ENCODE data around the gene NEAT1.

Gene NEAT1

DNA sequence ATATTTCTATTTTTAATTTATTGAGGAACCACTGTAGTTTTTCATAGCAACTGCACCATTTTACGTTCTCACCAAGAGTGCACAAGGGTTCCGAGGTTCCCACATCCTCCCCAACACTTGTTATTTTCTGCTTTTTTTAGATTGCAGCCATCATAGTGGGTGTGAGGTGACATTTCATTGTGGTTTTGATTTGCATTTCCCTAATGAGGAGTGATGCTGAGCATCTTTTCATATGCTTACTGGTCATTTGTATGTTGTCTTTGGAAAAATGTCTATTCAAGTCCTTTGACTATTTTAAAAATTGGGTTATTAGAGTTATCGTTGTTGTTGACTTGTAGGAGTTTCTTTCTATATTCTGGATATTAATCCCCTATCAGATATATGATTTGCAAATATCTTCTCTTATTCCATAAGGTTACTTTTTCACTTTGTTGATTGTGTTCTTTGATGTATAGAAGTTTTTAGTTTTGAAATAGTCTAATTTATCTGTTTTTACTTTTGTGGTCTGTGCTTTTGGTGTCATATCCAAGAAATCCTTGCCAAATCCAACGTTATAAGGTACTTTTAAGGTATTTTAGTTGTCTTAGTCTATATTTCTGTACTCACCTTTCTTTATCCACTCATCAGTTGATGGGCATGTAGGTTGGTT lies 9.0 kb downstream of the NEAT1 start:
- Histone ChIP-seq H3K4me3 (ENCODE audit: low read depth, low read length) (peak overlapping the region; percentile 94), H3K27ac (ENCODE audit: low read depth, low read length) (peak overlapping the region; percentile 99), H3K27me3 (ENCODE audit: insufficient read depth, low read length) (no peaks in the 10 kb centered on the region), H3K79me2 (ENCODE audit: control insufficient read depth, insufficient read depth, low read length, unreplicated experiment) (peaks cover 81% of the 10 kb centered on the region), H3K4me1 (ENCODE audit: control insufficient read depth, insufficient read depth, low read length, unreplicated experiment) (peaks cover 33% of the 10 kb centered on the region), H2AFZ (ENCODE audit: low read length, unreplicated experiment) (no peak overlapping the region), H3K36me3 (ENCODE audit: insufficient read depth, low read length) (peaks cover 33% of the 10 kb centered on the region)

- Histone ChIP-seq H3K27me3 (ENCODE audit: insufficient read depth, low read length) (no peaks in the 10 kb centered on the region), H3K4me3 (ENCODE audit: low read depth, low read length) (peak overlapping the region; percentile 94), H3K27ac (ENCODE audit: low read depth, low read length) (peak overlapping the region; percentile 99), H3K36me3 (ENCODE audit: insufficient read depth, low read length) (peaks cover 32% of the 10 kb centered on the region), H2AFZ (ENCODE audit: low read length, unreplicated experiment) (no peak overlapping the region), H3K4me1 (ENCODE audit: control insufficient read depth, insufficient read depth, low read length, unreplicated experiment) (peaks cover 34% of the 10 kb centered on the region), H3K79me2 (ENCODE audit: control insufficient read depth, insufficient read depth, low read length, unreplicated experiment) (peaks cover 79% of the 10 kb centered on the region)
Observed at GRCh38 chr11:65432100-65432650, 9.6 kb downstream of the NEAT1 start.

DNA sequence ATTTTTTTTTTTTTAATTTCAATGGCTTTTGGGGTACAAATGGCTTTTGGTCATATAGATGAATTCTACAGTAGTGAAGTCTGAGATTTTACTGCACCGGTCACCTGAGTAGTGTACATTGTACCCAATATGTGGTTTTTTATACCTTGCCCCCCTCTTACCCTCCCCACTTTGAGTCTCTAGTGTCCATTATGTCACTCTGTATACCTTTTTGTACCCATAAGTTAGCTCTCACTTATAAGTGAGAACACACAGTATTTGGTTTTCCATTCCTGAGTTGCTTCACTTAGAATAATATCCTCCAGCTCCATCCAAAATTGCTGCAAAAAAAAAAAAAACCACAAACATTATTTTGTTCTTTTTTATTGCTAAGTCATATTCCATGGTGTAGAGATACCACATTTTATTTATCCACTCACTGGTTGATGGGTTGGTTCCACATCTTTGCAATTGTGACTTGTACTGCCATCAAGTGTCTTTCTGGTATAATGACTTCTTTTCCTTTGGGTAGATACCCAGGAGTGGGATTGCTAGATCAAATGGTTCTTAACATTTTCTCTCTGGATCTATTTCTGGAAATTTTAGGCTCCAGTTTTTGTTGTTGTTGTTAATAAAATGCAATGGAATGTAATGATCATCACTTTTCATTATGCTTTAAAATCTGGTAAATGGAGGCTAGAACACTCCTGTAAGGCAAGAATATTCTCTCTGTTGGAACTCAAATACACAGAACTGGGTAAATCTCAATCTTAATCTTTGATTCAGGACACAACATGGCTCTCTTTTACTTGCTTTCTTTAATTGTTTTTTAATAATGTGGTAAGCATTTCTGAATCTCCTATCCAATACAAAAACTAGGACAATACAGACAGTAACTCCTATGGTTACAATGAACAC lies 10.3 kb downstream of the NEAT1 start:
- Histone ChIP-seq H3K79me2 (ENCODE audit: control insufficient read depth, insufficient read depth, low read length, unreplicated experiment) (peaks cover 80% of the 10 kb centered on the region), H3K36me3 (ENCODE audit: insufficient read depth, low read length) (peaks cover 40% of the 10 kb centered on the region), H3K4me1 (ENCODE audit: control insufficient read depth, insufficient read depth, low read length, unreplicated experiment) (peaks cover 34% of the 10 kb centered on the region)

GRCh38 chr11:65433657-65434056 lies 11.1 kb downstream of the NEAT1 start:
- Histone ChIP-seq H3K4me3 (ENCODE audit: low read depth, low read length) (peak overlapping the region; percentile 44), H3K36me3 (ENCODE audit: insufficient read depth, low read length) (peaks cover 43% of the 10 kb centered on the region), H3K79me2 (ENCODE audit: control insufficient read depth, insufficient read depth, low read length, unreplicated experiment) (peaks cover 84% of the 10 kb centered on the region), H3K27ac (ENCODE audit: low read depth, low read length) (peak overlapping the region; percentile 99), H3K27me3 (ENCODE audit: insufficient read depth, low read length) (no peaks in the 10 kb centered on the region), H3K4me1 (ENCODE audit: control insufficient read depth, insufficient read depth, low read length, unreplicated experiment) (peaks cover 34% of the 10 kb centered on the region), H2AFZ (ENCODE audit: low read length, unreplicated experiment) (no peak overlapping the region)

More for the DNA sequence above, 10.3 kb downstream of the NEAT1 start:
- Histone ChIP-seq H2AFZ (ENCODE audit: low read length, unreplicated experiment) (no peak overlapping the region), H3K4me3 (ENCODE audit: low read depth, low read length) (peak overlapping the region; percentile 94), H3K27ac (ENCODE audit: low read depth, low read length) (peak overlapping the region; percentile 99), H3K27me3 (ENCODE audit: insufficient read depth, low read length) (no peaks in the 10 kb centered on the region)

DNA sequence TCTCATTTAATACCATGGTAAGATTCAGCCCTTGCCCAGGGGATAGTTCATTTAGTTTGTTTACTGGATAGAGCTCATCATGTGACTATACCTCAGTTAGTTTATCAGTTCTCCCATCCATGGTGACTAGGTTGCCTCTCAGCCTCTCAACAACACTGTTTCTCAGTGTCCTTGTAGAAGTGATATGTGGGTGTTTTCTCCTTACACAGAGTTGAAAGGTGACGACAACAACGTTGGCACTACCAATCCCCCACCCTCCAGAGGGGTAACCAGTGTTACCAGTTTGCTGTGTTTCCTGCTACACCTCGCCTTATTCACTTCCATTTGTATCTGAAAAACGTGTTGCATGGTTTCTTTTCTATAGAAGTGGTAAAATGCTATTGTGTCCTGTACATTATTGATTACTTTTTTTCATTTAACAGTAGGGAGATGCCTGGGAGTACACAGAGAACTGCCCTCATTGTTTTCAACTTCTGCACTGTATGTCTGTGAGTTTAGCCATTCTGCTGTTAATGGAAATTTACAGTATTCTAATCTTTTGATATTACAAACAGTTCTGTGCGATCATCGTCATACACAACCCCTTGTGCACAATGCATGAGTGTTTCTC lies 11.6 kb downstream of the NEAT1 start:
- H3K4me3 ChIP-seq (ENCODE audit: low read depth, low read length) = peak overlapping the region; percentile 44
- H3K79me2 ChIP-seq (ENCODE audit: control insufficient read depth, insufficient read depth, low read length, unreplicated experiment) = peaks cover 84% of the 10 kb centered on the region
- peak overlapping the region; percentile 60 for H3K27ac ChIP-seq (ENCODE audit: low read depth, low read length)
- H3K27me3 ChIP-seq (ENCODE audit: insufficient read depth, low read length) = no peaks in the 10 kb centered on the region
- no peak overlapping the region for H2AFZ ChIP-seq (ENCODE audit: low read length, unreplicated experiment)
- H3K36me3 ChIP-seq (ENCODE audit: insufficient read depth, low read length) = peaks cover 48% of the 10 kb centered on the region
- peaks cover 38% of the 10 kb centered on the region for H3K4me1 ChIP-seq (ENCODE audit: control insufficient read depth, insufficient read depth, low read length, unreplicated experiment)

GRCh38 chr11:65434667-65435410 lies 12.2 kb downstream of the NEAT1 start:
- H2AFZ ChIP-seq (ENCODE audit: low read length, unreplicated experiment) = no peak overlapping the region
- H3K36me3 ChIP-seq (ENCODE audit: insufficient read depth, low read length) = peaks cover 48% of the 10 kb centered on the region
- peaks cover 80% of the 10 kb centered on the region for H3K79me2 ChIP-seq (ENCODE audit: control insufficient read depth, insufficient read depth, low read length, unreplicated experiment)
- H3K4me1 ChIP-seq (ENCODE audit: control insufficient read depth, insufficient read depth, low read length, unreplicated experiment) = peaks cover 39% of the 10 kb centered on the region
- peak overlapping the region; percentile 44 for H3K4me3 ChIP-seq (ENCODE audit: low read depth, low read length)
- no peaks in the 10 kb centered on the region for H3K27me3 ChIP-seq (ENCODE audit: insufficient read depth, low read length)
- H3K27ac ChIP-seq (ENCODE audit: low read depth, low read length) = peak overlapping the region; percentile 60

DNA sequence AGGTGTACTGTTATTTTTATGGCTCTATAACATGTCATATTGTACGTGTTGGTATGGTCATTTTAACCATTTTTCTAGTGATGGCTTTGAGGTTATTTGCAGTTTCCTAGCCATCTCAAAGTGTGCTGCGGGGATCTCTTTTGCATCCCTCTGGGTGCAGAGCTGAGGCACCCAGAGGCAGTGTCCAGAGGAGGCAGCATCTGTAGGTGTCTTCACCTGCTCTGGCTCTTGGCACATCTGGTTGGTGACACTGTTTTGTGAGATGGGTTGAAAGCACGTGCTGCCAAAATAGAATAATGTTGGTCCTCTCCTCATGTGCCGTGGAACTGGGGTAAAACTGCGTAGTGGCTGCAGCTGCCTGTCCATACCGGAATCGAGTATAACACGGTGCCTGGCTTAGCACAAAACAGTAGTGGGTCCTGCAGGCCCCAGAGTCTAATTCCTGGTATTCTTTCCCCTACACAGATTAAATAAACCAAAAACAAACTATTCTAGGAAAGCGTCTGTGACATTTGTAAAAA lies 12.9 kb downstream of the NEAT1 start:
- no peak overlapping the region for H2AFZ ChIP-seq (ENCODE audit: low read length, unreplicated experiment)
- H3K27ac ChIP-seq (ENCODE audit: low read depth, low read length) = peak overlapping the region; percentile 60
- peaks cover 48% of the 10 kb centered on the region for H3K36me3 ChIP-seq (ENCODE audit: insufficient read depth, low read length)
- peaks cover 79% of the 10 kb centered on the region for H3K79me2 ChIP-seq (ENCODE audit: control insufficient read depth, insufficient read depth, low read length, unreplicated experiment)
- H3K27me3 ChIP-seq (ENCODE audit: insufficient read depth, low read length) = no peaks in the 10 kb centered on the region
- H3K4me3 ChIP-seq (ENCODE audit: low read depth, low read length) = peak overlapping the region; percentile 44
- H3K4me1 ChIP-seq (ENCODE audit: control insufficient read depth, insufficient read depth, low read length, unreplicated experiment) = peaks cover 37% of the 10 kb centered on the region

GRCh38 chr11:65435981-65436411 lies 13.4 kb downstream of the NEAT1 start:
- Histone ChIP-seq H3K4me1 (ENCODE audit: control insufficient read depth, insufficient read depth, low read length, unreplicated experiment) (peaks cover 35% of the 10 kb centered on the region), H3K27ac (ENCODE audit: low read depth, low read length) (peak overlapping the region; percentile 60), H3K27me3 (ENCODE audit: insufficient read depth, low read length) (no peaks in the 10 kb centered on the region), H2AFZ (ENCODE audit: low read length, unreplicated experiment) (no peak overlapping the region), H3K4me3 (ENCODE audit: low read depth, low read length) (peak overlapping the region; percentile 23), H3K36me3 (ENCODE audit: insufficient read depth, low read length) (peaks cover 48% of the 10 kb centered on the region), H3K79me2 (ENCODE audit: control insufficient read depth, insufficient read depth, low read length, unreplicated experiment) (peaks cover 74% of the 10 kb centered on the region)

DNA sequence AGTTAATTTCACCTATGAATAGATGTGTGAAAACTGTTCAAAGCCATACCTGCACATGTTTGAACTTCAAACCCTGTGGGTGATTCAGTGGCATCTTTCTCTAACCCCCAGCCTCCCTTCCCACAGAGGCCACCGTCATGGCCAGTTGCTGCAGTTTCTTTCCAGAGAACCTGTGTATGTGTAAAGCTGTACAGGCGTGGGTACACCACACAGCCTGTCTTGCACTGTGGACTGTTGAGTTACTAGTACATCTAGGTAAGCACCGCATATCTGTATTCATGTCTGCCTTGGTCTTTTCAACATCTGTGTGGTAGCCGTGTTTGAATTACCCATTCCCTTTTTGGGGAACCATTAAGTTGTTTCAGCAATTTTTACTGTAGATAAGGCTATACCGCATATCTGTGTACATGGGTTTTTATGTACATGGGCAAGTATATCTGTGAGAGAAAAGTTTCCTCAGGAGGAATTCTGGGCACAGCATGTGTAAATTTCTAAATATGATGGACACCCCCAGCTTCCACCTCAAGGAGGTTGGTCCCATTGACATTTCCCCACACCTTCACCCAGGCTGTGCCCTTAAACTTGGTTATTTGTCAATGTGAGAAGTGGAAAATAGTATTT lies 13.9 kb downstream of the NEAT1 start:
- Histone ChIP-seq H3K79me2 (ENCODE audit: control insufficient read depth, insufficient read depth, low read length, unreplicated experiment) (peaks cover 71% of the 10 kb centered on the region), H3K27me3 (ENCODE audit: insufficient read depth, low read length) (no peaks in the 10 kb centered on the region), H3K36me3 (ENCODE audit: insufficient read depth, low read length) (peaks cover 48% of the 10 kb centered on the region), H3K4me1 (ENCODE audit: control insufficient read depth, insufficient read depth, low read length, unreplicated experiment) (peaks cover 35% of the 10 kb centered on the region), H3K4me3 (ENCODE audit: low read depth, low read length) (peak overlapping the region; percentile 23), H3K27ac (ENCODE audit: low read depth, low read length) (peak overlapping the region; percentile 60), H2AFZ (ENCODE audit: low read length, unreplicated experiment) (no peak overlapping the region)
